CD4-positive, alpha-beta T cell (primary cell): Measurements from ENCODE around the gene HELQ. TPM values are rescaled to one million over a fixed set of nuclear protein-coding genes. Genes with fewer than 3 reads are reported as not detected.

Experiments used
- ATAC-seq: fragments of 200-7000 bp; cut with Tn5 transposase; one replicate; pipeline ENCODE4 v1.10.0; 2022; ENCODE audit warnings: mild to moderate bottlenecking; ENCODE audit not compliant: poor library complexity
- CTCF ChIA-PET: fragments of 350-600 bp; sonication (Branson Sonifier 250); formaldehyde crosslinking; loops from one replicate; lab custom pipeline; 2021; ENCODE audit warnings: antibody characterized with exemption, inconsistent platforms; lab: Charles Lee
- POLR2A ChIA-PET: fragments of 350-600 bp; sonication (Branson Sonifier 250); formaldehyde crosslinking; loops from one replicate; lab custom pipeline; 2021; ENCODE audit warnings: antibody characterized with exemption, inconsistent platforms; lab: Charles Lee
- DNase-seq, 14 experiments: peaks; one replicate each; pipeline ENCODE4 v3.0.0-alpha.2; 2013 to 2020; ENCODE audit warnings: mixed read lengths in 2 of 14
- H3K27ac ChIP-seq, 2 donors: one replicate each; pipeline versions ENCODE4 v1.5.1 to v1.7.0; 2013; ENCODE audit warnings: low read length in 2 of 2, low read depth in 1 of 2, mild to moderate bottlenecking in 1 of 2
- H3K27me3 ChIP-seq, 2 experiments: 1 replicate in 1 of 2; 2 replicates in 1 of 2; pipeline versions ENCODE4 v1.6.1 to v1.7.0; 2013; ENCODE audit warnings: low read length in 2 of 2, control low read depth in 1 of 2, mild to moderate bottlenecking in 1 of 2, moderate library complexity in 1 of 2; ENCODE audit not compliant: insufficient read depth in 2 of 2, control insufficient read depth in 1 of 2
- H3K36me3 ChIP-seq: one replicate; pipeline ENCODE4 v1.6.1; 2013; ENCODE audit warnings: low read length, control low read depth; ENCODE audit not compliant: insufficient read depth
- H3K4me1 ChIP-seq: one replicate; pipeline ENCODE4 v1.6.1; 2013; ENCODE audit warnings: low read length, control low read depth; ENCODE audit not compliant: insufficient read depth
- H3K4me3 ChIP-seq: one replicate; pipeline ENCODE4 v1.5.1; 2013; ENCODE audit warnings: mild to moderate bottlenecking, low read length, moderate library complexity
- H3K9me3 ChIP-seq, 2 experiments: 1 replicate in 1 of 2; 2 replicates in 1 of 2; pipeline versions ENCODE4 v1.6.1 to v1.7.0; 2013; ENCODE audit warnings: low read length in 2 of 2, mild to moderate bottlenecking in 2 of 2, control low read depth in 1 of 2, moderate library complexity in 1 of 2; ENCODE audit not compliant: control insufficient read depth in 1 of 2, insufficient read depth in 1 of 2
- H3K27ac Mint-ChIP-seq: one replicate; pipeline ENCODE4 v1.8.0; 2020; ENCODE audit warnings: mixed read lengths
- H3K27me3 Mint-ChIP-seq: one replicate; pipeline ENCODE4 v1.8.0; 2021; ENCODE audit warnings: mixed read lengths
- H3K36me3 Mint-ChIP-seq: one replicate; pipeline ENCODE4 v1.8.0; 2021; ENCODE audit warnings: low read depth, mixed read lengths
- H3K4me1 Mint-ChIP-seq: one replicate; pipeline ENCODE4 v1.8.0; 2021; ENCODE audit warnings: low read depth, mixed read lengths
- H3K4me3 Mint-ChIP-seq: one replicate; pipeline ENCODE4 v1.8.0; 2020; ENCODE audit warnings: mild to moderate bottlenecking, mixed read lengths
- H3K9me3 Mint-ChIP-seq: one replicate; pipeline ENCODE4 v1.8.0; 2020; ENCODE audit warnings: mixed read lengths
- intact Hi-C, 2 experiments: fragments of 100-400 bp; cut with DNase I in 1 of 2; cut with micrococcal nuclease in 1 of 2; formaldehyde crosslinking; loops; one replicate each; pipeline versions ENCODE4 v1.15.1 to v1.9.0; 2023 to 2025; cut with DNase I, micrococcal nuclease
- total RNA-seq, 174 experiments: library from RNA in 2 of 174; stranded (reverse) in 2 of 174; gene quantifications; one replicate each; pipeline ENCODE4 v1.2.3 and lab custom pipeline; 2021 to 2026
- TF ChIP-seq, protein P1 (sequence below): fragments of 200-600 bp; IDR thresholded peaks from one replicate; pipeline ENCODE4 v1.8.0; 2022; ENCODE audit warnings: antibody characterized with exemption, mild to moderate bottlenecking

Gene HELQ
- total RNA-seq, 2 experiments from 2014 or later = 21.5 to 24.1 TPM

DNA sequence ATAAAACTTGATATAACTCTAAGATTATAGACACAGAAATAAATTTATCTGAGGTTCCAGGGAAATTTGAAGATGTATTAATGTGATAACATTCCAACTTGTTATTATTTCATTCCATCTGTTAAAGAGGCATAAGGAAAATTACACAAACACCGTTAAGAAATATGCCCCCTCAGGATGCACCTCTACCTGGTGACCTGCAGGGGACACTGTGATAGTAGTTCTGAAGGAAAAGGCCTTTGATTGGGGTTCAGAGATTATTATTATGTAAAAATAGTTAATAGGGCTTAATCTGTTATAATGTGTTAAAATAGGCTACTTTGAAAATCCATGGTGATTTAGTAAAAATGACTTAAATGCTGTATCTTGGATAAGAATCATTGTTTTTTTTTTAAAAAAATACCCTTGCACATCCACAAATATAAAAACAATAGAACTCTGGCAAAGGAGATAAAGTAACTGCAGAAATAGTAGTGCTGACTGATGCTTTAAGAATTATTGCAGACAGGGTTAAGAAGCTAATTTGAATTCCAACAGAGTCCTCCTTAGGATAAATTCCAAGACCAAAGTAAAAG lies 35.3 kb upstream of the HELQ start:
- Mint-ChIP-seq H3K4me1 (no peaks in the 10 kb centered on the region), H3K27me3 (no peaks in the 10 kb centered on the region), H3K9me3 (no peaks in the 10 kb centered on the region), H3K36me3 (no peaks in the 10 kb centered on the region), H3K4me3 (no peak overlapping the region), H3K27ac (no peak overlapping the region)
- TF ChIP-seq, protein P1, sequence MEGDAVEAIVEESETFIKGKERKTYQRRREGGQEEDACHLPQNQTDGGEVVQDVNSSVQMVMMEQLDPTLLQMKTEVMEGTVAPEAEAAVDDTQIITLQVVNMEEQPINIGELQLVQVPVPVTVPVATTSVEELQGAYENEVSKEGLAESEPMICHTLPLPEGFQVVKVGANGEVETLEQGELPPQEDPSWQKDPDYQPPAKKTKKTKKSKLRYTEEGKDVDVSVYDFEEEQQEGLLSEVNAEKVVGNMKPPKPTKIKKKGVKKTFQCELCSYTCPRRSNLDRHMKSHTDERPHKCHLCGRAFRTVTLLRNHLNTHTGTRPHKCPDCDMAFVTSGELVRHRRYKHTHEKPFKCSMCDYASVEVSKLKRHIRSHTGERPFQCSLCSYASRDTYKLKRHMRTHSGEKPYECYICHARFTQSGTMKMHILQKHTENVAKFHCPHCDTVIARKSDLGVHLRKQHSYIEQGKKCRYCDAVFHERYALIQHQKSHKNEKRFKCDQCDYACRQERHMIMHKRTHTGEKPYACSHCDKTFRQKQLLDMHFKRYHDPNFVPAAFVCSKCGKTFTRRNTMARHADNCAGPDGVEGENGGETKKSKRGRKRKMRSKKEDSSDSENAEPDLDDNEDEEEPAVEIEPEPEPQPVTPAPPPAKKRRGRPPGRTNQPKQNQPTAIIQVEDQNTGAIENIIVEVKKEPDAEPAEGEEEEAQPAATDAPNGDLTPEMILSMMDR = peak; percentile 85
- no peaks in the 10 kb centered on the region for H3K4me1 ChIP-seq
- no peaks in the 10 kb centered on the region for H3K36me3 ChIP-seq
- DNase-seq (peak in 4 of 14 experiments; percentile 40 to 68 (median 53)), ATAC-seq (peak; percentile 83)
- POLR2A ChIA-PET = interaction anchor here (2.2 kb wide), 1 partner anchor 35 kb away, joined by 6 read pairs; the partner anchor contains the start of genes HELQ and MRPS18C
- H3K27me3 ChIP-seq = no peaks in the 10 kb centered on the region
- intact Hi-C loops = loop anchor here (1.0 kb wide), 2 partner anchors 148 to 149 kb away; no protein-coding TSS in a partner anchor
- no peak overlapping the region for H3K4me3 ChIP-seq
- no peaks in the 10 kb centered on the region for H3K9me3 ChIP-seq
- CTCF ChIA-PET = interaction anchor here (1.1 kb wide), 1 partner anchor 18 kb away, joined by 3 read pairs; no protein-coding TSS in a partner anchor
- H3K27ac ChIP-seq = no peak overlapping the region

DNA sequence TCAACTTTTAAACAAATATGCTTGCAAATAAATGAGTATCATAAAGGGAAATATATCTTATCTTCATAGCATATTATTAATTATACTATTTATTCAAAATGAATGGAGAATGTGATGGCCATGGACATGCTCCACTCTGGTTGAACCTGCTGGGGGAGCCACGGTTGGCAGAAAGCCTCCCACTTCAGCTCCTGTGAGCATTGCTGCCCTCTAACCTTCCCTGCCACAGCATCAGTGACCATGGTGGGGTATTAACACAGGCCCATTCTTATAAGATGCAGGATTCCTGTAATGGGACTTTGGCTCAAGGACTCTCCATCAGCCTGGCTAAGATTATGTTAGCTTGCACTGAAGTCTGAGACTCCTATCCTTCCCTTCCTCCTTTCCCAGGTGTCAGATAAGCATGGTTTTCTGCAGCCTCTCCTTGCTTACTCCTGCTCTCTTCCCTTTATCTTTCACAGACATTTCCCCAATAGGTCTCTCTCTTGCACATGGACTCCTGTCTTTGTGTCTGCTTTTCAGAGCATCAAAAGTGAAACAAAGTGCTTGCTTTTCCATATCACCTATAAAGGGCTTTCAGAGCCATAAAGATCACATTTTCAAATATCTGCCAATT lies 34.2 kb upstream of the HELQ start:
- peaks cover 7% of the 10 kb centered on the region for H3K4me1 Mint-ChIP-seq
- intact Hi-C loops = loop anchor here (5.0 to 10.0 kb wide), 4 partner anchors 475 to 1115 kb away; partner anchors contain the start of genes HNRNPD (in 2 of the 2), CDS1 (in 1 of the 2), ENOPH1 (in 1 of the 2) and HNRNPDL (in 1 of the 2)
- DNase-seq (no peak), ATAC-seq (no peak)
- H3K27me3 Mint-ChIP-seq = no peaks in the 10 kb centered on the region
- no peak overlapping the region for H3K27ac ChIP-seq
- H3K36me3 ChIP-seq = no peaks in the 10 kb centered on the region
- H3K27me3 ChIP-seq = no peaks in the 10 kb centered on the region
- TF ChIP-seq, protein P1 = no peak
- no peaks in the 10 kb centered on the region for H3K36me3 Mint-ChIP-seq
- no peak overlapping the region for H3K4me3 Mint-ChIP-seq
- H3K9me3 Mint-ChIP-seq = no peaks in the 10 kb centered on the region
- no peaks in the 10 kb centered on the region for H3K9me3 ChIP-seq
- POLR2A ChIA-PET = interaction anchor here (2.2 kb wide), 1 partner anchor 34 kb away, joined by 6 read pairs; the partner anchor contains the start of genes HELQ and MRPS18C
- CTCF ChIA-PET = interaction anchor here (1.1 kb wide), 1 partner anchor 19 kb away, joined by 3 read pairs; no protein-coding TSS in a partner anchor
- peaks cover 9% of the 10 kb centered on the region for H3K4me1 ChIP-seq
- H3K4me3 ChIP-seq = no peak overlapping the region
- no peak overlapping the region for H3K27ac Mint-ChIP-seq

DNA sequence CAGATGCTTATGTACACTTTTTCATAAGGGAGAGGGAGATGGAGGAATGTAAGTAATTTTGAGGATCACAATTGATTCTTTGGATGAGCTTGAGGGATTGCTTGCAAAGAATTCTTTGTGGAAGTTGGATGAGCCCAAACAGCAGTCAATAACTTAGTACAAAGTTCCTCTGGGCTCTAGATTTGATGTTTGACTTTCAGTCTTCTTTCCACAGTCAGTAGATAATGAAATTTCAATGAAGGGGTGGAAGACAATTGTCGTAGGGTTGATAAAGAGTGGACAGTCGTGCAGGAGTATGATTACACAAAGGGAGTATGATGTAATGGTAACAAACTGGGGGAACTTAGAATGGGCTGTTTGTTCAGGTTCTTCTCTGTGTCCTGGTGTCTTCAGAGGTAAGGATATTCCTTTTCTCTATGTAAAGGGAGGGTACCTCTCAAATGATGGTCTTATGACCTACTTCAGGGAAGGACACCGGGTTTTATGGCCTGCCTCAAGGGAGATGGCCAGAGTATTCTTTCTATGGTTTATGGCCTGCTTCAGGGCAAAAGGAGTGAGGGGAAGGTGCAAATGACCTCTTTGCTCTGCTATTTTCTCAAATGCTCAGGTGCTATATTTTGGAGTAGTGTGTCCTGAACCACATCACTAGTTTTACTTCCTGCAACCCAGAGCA lies 31.0 kb upstream of the HELQ start:
- Histone ChIP-seq H3K27me3 (no peaks in the 10 kb centered on the region), H3K4me1 (peaks cover 17% of the 10 kb centered on the region), H3K4me3 (no peak overlapping the region), H3K9me3 (no peaks in the 10 kb centered on the region), H3K36me3 (peaks cover 4% of the 10 kb centered on the region), H3K27ac (no peak overlapping the region)
- Mint-ChIP-seq H3K27me3 (no peaks in the 10 kb centered on the region), H3K4me1 (peaks cover 27% of the 10 kb centered on the region), H3K27ac (peak overlapping the region; percentile 39), H3K36me3 (peaks cover 5% of the 10 kb centered on the region), H3K9me3 (no peaks in the 10 kb centered on the region), H3K4me3 (peak overlapping the region; percentile 58)
- intact Hi-C loops = loop anchor here (5.0 to 10.0 kb wide), 4 partner anchors 472 to 1112 kb away; partner anchors contain the start of genes HNRNPD (in 2 of the 2), CDS1 (in 1 of the 2), ENOPH1 (in 1 of the 2) and HNRNPDL (in 1 of the 2)
- POLR2A ChIA-PET = interaction anchor here (4.9 kb wide), 1 partner anchor 32 kb away, joined by 67 read pairs; the partner anchor contains the start of genes HELQ and MRPS18C
- DNase-seq = no peak
- CTCF ChIA-PET = no interaction called here
- TF ChIP-seq, protein P1 = no peak
- ATAC-seq = no peak
